Measurements from ENCODE around the gene RASSF3.
A peak's percentile ranks its signal among the peaks of the same experiment; 100 is the strongest.
"Not testable (repeated sequence)": the region's sequence is repeated elsewhere in the genome, so short reads cannot be mapped to it uniquely, and the experiment has no call there.

RASSF3 gene

DNA sequence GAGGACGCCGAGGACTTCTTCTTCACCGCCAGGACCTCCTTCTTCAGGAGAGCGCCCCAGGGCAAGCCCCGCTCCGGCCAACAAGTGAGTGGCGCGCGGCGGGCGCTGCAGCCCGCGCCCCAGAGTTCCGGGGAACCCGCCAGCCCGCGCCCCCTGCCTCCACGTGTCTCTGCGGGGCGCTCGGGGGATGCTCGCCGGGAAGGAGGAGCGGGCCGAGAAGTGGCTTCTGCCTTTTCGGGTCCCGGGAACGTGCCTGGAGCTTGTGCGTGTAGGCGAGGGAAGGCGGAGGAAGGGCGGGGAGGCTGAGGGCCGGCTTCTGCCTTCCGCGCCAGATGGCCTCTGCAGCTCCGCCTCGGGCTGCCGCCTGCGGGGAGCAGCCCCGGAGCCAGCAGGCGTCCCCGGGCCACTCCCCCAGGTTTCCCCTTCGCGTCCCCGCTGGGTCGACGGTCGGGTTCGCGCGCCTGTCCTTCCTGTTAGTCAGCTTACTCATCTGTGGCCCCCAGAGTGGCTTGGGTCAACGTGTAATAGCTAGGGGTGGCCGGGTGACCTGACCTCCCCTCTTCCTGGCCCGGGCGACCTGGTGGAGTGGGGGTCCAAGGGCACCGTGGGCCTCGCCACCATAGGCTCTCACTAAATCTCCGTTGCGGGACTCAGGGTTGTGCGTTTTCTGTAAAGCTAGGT, 505 bp downstream of the RASSF3 start:
- no peak for TF ChIP-seq ZFX (IDR thresholded peaks at IDR 0.05; ENCODE audit: borderline replicate concordance)
- TF ChIP-seq, protein P1, sequence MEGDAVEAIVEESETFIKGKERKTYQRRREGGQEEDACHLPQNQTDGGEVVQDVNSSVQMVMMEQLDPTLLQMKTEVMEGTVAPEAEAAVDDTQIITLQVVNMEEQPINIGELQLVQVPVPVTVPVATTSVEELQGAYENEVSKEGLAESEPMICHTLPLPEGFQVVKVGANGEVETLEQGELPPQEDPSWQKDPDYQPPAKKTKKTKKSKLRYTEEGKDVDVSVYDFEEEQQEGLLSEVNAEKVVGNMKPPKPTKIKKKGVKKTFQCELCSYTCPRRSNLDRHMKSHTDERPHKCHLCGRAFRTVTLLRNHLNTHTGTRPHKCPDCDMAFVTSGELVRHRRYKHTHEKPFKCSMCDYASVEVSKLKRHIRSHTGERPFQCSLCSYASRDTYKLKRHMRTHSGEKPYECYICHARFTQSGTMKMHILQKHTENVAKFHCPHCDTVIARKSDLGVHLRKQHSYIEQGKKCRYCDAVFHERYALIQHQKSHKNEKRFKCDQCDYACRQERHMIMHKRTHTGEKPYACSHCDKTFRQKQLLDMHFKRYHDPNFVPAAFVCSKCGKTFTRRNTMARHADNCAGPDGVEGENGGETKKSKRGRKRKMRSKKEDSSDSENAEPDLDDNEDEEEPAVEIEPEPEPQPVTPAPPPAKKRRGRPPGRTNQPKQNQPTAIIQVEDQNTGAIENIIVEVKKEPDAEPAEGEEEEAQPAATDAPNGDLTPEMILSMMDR (IDR thresholded peaks at IDR 0.05), result no peak; the same call in 1 of the 2 replicates
- peak overlapping the region; percentile 98 for H3K27ac ChIP-seq

DNA sequence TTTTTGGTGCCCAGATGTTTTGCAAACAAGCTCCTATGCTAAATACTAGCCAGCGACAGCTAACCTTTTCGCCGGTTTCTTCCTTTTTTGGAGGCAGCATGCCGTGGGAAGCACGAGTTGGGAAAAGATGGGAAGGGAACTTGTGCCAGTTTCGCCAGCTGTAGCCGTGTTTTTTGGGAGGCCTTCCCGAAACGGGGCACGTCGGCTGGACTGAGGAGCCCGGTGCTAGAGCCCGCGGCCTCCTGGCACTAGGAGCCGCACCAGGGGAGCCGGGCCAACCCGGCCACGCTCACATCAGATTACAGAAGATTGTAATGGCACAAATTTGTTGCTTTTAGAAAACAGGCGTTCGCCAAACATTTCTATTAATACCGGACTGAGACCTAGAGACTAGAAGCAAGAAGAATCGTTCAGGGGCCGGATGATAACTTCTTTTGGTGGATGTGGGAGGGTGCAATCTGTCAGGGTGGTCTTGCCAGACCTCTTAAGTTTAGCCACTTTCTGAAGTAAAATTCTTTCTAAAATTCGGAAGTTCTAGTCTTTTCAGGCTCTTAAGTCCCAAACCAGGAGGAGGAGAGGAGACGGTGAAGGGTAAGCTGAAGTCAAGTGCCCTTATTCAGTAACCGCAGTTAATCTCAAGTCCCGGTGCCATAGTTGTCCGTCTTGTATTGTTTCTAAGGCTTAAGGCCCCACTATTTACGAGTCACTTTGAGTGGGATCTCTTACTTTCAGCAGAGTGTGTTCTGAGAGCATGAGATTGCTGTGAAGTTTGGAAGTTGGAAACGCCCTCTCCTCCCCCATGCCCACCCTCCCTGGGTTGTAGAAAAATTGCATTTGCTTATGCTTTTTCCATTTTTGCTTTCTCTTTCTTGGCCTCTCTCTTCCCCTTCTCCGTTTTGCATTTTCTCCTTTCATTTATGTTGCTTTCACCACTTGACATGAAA, 1.3 kb downstream of the RASSF3 start:
- TF ChIP-seq, protein P1 (IDR thresholded peaks at IDR 0.05), result no peak
- no peak for TF ChIP-seq ZFX (IDR thresholded peaks at IDR 0.05; ENCODE audit: borderline replicate concordance)
- peak overlapping the region; percentile 98 for H3K27ac ChIP-seq

DNA sequence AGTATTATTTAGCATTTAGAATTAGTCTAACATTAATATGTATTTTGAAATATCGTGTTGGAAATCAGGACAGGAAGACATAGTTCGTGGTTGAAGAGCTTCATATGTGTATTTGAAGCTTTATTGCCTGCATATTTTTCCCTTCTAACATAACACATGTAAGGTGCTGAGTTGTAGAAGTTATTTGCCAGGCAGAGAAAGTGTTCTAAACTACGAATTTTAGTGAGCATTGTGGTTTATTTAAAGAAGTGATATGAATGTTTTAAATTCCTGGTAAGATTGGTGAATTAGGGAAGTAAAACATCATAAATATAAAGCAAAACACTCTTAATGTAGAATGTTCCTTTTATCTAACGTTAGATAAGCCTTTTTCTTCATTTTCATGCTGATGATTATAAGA, 2.5 kb downstream of the RASSF3 start:
- TF ChIP-seq, protein P1 (IDR thresholded peaks at IDR 0.05), result no peak
- TF ChIP-seq ZFX (IDR thresholded peaks at IDR 0.05; ENCODE audit: borderline replicate concordance), result no peak
- H3K27ac ChIP-seq, result no peak overlapping the region

DNA sequence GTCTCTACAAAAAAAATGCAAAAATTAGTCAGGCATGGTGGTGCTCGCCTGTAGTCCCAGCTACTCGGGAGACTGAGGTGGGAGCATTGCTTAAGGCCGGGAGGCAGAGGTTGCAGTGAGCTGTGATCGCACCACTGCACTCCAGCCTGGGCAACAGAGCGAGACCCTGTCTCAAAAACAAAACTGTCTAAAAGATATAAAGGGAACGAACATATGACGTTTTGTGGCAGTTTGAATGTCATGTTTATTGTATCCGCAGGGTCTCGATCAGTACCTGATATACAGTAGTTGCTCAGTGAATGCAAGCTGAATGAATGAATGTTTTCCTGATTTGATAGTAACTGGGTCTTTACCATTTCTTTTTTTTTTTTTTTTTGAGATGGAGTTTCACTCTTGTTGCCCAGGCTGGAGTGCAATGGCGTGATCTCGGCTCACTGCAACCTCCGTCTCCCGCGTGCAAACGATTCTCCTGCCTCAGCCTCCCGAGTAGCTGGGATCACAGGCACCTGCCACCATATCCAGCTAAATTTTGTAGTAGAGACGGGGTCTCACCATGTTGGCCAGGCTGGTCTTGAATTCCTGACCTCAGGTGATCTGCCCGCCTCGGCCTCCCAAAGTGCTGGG, 3.6 kb downstream of the RASSF3 start:
- H3K27ac ChIP-seq, result not testable (repeated sequence)

DNA sequence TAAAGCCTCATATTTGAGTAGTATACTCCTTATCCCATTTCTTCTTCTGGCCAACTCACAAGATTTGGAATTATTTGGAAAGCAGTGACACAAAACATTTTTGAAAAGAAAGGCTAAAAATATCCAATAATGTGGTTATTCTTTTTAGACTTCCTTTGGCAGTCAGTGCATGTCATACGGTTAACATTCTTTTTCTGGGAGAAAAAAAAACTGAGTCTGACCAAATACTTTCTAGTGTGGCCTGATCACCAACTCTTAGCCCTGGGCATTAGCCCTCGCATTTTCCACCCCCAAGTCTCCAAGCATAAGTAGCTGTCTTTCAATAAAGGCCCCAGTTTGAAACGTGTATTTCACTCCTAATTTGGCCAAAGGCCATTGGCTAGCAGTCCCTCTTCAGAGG, 5.9 kb downstream of the RASSF3 start:
- no peak overlapping the region for H3K27ac ChIP-seq
- TF ChIP-seq ZFX (IDR thresholded peaks at IDR 0.05; ENCODE audit: borderline replicate concordance), result no peak
- TF ChIP-seq, protein P1 (IDR thresholded peaks at IDR 0.05), result no peak

DNA sequence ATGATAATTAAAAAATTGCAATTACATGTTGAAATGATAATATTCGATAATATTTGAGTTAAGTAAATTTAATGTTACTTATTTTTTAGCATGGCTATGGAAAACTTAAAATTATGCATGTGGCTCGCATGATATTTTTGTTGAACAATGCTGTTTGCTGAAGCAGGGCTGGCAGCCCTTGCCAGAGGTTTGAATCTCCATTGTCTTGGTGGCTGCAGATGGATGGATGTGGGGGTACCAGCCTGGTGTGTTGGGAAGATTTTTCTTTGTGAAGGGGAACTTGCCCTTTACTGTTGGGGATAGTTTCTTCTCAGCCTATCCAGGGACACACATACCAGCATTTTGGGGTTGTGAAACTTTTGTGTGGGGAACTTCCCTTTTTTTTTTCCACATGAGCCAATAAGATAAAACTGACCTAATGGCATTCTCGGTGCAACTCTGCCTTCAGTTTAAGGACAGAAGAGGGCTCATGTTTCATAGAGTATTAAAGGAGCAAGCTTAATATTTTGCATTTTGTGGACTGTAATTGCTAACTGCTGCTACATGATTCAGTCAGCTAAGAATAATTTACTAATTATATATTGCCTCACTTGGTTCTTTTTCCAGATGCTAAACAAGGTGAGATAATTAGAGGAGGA, 8.8 kb downstream of the RASSF3 start:
- TF ChIP-seq, protein P1 (IDR thresholded peaks at IDR 0.05), result no peak
- TF ChIP-seq ZFX (IDR thresholded peaks at IDR 0.05; ENCODE audit: borderline replicate concordance), result no peak
- peak overlapping the region; percentile 1; the same call in 1 of the 2 replicates for H3K27ac ChIP-seq

DNA sequence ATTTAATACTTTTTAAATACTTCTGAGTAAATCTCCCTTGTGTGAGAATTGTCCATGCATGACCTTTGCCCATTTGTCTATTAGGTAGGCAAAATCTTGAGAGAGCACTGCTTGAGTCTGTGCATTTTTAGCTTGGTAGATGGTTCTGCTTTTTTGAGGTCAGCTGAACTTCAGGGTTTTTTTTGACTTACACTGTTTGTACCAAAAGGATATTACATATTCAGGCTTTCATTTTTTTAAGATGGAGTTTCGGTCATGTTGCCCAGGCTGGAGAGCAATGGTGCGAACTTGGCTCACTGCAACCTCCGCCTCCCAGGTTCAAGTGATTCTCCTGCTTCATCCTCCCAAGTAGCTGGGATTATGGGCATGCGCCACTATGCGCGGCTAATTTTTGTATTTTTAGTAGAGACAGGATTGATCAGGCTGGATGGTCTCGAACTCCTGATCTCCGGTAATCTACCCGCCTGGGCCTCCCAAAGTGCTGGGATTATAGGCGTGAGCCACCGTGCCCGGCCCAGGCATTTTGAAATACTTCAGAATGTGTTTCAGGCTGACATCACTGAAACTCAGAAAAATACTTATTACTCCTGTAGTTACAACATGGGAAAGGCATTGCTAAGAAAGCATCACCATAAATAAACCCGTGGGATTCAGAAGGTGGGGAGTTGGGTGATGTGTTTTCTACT, 11.1 kb downstream of the RASSF3 start:
- no peak for TF ChIP-seq ZFX (IDR thresholded peaks at IDR 0.05; ENCODE audit: borderline replicate concordance)
- TF ChIP-seq, protein P1 (IDR thresholded peaks at IDR 0.05), result no peak

More for the DNA sequence above, 11.1 kb downstream of the RASSF3 start:
- H3K27ac ChIP-seq, result no peak overlapping the region
